ENCODE data around the gene MFRP.

The MFRP gene

DNA sequence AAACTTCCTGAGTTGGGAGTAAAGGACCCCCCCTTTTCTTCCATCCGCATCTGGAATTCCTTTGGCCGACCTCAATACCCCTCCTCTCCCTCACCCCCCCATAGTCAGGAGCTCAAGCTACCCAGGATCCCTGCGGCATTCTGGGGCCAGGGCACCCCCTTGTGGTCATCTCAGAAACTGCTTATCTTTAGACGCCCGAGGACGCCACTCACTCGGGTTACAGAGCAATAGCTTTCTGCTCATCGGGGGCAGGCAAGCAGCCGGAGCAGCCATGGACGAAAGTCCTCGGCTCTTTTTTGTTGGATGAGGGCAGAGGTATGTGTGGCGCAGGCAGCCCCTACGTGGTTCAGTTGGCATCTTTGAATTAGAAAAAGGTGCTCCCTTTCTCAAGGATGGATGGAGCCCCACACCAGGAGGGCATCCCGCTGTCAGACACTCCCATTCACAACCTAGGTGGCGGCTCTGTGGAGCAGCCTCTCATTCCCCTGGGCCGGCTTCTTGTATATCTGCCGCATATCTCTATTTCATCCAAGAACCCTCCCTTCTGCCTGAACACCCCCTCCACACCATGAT, 8.1 kb downstream of the MFRP start:
- DNase-seq (ENCODE audit: low read depth, low spot score): no peak

DNA sequence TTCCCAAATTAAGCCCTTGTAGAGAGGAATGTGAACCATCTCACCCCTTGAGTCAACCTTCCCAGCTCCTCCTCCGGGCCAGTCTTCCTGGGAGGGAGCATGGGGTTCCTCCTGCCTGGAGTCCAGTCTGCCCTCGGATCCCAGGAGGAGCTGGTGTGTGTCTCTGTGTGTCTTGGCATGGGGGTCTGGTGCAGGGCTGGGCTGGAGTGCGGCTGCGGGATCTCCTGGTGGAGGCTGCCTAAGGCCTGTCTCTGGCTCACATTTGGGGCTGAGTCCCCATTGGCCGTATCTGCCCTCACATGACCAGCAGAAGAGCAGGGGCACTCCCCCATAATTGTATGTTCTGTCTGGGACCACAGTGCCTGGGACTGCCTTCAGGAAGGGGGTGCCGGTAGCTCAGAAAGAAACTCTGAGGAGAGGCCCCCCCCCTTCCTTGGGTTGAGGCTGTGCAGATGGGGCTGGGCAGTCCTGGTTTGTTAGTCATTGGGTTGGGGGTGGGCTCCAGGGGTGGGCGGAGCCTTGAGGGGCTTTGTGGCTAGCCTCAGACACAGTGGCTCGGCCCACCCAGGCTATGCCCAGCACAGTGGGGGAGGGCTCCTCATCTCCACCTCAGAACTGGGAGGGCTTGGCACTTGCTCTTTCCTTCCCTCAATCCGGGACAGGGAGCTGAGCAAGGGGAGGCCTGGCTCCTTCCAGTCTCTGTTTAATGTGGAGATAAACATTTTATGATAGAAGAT, 8.8 kb downstream of the MFRP start:
- DNase-seq (ENCODE audit: low read depth, low spot score): no peak

- DNase-seq (ENCODE audit: low read depth, low spot score): no peak
Measured at GRCh38 chr11:119336744-119337469, 9.6 kb downstream of the MFRP start.

DNA sequence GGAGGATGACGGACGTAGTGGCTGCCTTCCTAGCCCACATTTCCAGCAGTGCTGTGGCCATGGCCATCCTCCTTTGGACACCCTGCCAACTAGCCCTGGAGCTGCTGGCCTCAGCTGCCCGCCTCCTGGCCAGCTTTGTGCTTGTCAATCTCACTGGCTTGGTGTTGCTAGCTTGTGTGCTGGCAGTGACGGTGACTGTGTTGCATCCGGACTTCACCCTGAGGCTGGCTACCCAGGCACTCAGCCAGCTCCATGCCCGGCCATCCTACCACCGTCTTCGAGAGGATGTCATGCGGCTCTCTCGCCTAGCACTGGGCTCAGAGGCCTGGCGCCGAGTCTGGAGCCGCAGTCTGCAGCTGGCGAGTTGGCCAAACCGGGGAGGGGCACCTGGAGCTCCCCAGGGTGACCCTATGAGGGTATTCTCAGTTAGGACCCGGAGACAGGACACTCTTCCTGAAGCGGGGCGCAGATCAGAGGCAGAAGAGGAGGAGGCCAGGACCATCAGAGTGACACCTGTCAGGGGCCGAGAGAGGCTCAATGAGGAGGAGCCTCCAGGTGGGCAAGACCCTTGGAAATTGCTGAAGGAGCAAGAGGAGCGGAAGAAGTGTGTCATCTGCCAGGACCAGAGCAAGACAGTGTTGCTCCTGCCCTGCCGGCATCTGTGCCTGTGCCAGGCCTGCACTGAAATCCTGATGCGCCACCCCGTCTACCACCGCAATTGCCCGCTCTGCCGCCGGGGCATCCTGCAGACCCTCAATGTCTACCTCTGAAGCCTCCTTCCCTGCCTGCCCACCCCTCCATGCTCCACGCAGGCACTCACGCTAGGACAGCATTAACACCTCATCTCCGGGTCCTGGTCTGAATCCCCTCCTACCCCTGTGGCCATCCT, 10.6 kb downstream of the MFRP start:
- DNase-seq (ENCODE audit: low read depth, low spot score): no peak

- DNase-seq (ENCODE audit: low read depth, low spot score): no peak
Measured at GRCh38 chr11:119335091-119335654, 11.3 kb downstream of the MFRP start.

GRCh38 chr11:119334174-119334930, 12.2 kb downstream of the MFRP start, which contains the start of gene RNF26:
RNF26 (plus strand) TSS chr11:119334527; CDS start chr11:119335123, 596 bp downstream.
- DNase-seq (ENCODE audit: low read depth, low spot score): peak; percentile 92

DNA sequence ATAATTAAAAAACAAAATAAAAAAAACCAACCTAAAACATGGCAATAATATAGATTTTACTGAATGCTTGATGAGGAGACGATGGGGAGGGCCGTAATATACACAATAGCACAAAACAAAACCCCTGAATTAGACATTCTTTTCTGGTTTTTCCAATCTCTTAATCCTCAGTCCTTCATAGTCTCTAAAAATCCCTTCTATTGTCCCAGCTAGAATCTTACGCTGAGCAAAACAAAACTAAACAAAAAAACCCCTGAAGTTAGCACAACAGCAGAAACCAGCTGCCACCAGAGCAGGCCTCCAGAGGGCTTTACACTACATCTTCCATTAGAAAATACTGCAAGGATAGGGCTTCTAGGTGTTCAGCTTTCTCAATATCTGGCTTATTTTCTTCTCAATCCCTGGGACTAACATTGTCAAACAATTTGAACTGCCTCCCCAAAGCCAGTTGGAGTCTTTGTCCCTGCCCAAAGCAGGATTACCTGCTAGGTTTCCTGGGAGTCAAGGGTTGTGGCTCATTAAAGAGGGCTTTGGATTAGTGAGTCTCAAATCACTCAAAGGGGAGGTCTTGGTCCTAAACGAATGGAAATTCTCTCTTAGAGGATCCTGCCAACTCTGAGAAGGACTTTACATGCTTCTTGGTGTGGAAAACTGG, 14.3 kb downstream of the MFRP start:
- DNase-seq (ENCODE audit: low read depth, low spot score): no peak

- DNase-seq (ENCODE audit: low read depth, low spot score): no peak
Measured at GRCh38 chr11:119330237-119330636, 16.3 kb downstream of the MFRP start.

DNA sequence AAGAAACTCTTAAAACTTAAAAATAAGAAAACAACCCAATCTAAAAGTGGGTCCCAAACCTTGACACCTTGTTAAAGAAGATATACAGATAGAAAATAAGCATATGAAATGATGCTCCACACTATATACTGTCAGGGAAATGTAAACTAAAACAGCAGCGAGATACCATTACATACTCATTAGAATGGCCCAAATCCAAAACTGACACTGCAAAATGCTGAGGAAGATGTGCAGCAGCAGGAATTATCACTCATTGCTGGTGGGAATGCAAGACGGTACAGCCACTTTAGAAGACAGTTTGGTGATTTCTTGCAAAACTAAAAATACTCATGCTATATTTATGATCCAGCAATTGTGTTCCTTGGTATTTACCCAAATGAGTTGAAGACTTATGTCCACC, 17.2 kb downstream of the MFRP start:
- DNase-seq (ENCODE audit: low read depth, low spot score): no peak

DNA sequence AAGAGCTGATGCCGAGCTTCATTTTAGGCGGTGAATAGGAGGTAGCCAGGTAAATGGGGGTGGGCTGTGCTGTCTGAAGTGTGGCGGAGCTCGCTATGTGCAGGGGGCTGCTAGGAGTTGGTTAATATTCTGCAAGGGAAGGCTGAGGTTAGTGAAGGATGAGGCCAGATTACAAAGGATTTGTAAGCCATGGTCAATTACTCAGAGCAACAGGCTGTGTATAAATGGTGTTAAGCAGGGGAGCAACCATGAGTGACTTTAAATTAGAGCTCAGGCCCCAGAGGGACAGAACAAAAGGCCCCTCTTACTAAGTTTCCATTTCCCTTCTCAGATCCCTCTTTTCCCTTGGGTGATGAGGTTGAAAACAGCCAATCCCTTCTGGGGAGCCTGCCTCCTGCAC, 22.3 kb downstream of the MFRP start:
- no peak for DNase-seq (ENCODE audit: low read depth, low spot score)

DNA sequence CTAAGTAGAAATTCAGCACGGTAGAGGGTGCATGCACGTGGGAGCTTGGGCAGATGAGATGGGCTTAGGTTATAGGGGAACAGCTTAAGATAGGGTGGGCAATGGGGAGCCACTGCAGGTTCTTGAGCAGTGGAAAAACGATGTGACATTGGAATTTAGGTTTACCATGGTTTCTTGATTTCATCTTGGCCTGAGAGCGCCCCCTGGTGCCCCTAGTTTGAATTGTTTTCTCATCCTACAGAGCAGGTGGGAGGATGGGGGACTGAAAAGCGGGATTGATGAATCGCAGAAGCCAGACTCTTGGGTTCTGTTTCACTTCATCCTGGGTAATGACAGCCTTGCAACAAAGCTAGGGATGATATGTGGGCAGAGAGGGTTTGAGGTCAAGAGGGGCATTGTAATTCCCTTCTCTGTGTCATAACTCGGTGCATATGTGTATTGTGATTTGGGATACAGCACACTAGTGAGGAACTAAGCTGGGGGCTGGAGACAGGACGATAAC, 22.9 kb downstream of the MFRP start:
- DNase-seq (ENCODE audit: low read depth, low spot score): peak; percentile 73

GRCh38 chr11:119322921-119323531, 23.5 kb downstream of the MFRP start:
- DNase-seq (ENCODE audit: low read depth, low spot score): no peak

GRCh38 chr11:119322360-119322739, 24.2 kb downstream of the MFRP start:
- DNase-seq (ENCODE audit: low read depth, low spot score): no peak

- DNase-seq (ENCODE audit: low read depth, low spot score): no peak
Measured at GRCh38 chr11:119320776-119321524, 25.6 kb downstream of the MFRP start.

- no peak for DNase-seq (ENCODE audit: low read depth, low spot score)
Measured at GRCh38 chr11:119320240-119320775, 26.2 kb downstream of the MFRP start.

DNA sequence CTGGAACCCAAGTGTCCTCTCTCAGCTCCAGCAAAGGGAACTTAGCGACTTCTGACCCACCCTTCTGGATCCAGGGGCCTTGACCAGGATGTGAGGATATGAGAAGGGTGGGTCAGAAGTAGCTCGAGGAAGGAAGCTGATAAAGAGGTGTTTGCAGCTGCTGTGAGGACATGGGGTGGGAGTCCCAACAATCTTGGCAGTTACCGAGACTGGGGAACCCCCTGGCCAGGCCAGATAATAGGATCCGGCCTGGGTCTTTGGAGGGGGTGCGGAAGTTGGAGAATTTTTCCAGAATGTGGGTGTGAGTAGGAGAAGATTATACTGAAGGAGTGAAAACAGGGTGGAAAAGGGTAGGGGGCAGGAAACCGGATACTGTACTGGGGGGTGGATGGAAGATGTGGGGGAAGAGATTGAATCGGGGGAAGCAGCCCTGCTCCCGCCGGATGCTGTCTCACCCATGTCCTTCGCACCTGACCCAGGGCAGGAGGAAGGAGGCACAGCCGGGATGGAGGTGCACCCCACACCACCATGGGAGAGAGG, 26.7 kb downstream of the MFRP start:
- DNase-seq (ENCODE audit: low read depth, low spot score): no peak

DNA sequence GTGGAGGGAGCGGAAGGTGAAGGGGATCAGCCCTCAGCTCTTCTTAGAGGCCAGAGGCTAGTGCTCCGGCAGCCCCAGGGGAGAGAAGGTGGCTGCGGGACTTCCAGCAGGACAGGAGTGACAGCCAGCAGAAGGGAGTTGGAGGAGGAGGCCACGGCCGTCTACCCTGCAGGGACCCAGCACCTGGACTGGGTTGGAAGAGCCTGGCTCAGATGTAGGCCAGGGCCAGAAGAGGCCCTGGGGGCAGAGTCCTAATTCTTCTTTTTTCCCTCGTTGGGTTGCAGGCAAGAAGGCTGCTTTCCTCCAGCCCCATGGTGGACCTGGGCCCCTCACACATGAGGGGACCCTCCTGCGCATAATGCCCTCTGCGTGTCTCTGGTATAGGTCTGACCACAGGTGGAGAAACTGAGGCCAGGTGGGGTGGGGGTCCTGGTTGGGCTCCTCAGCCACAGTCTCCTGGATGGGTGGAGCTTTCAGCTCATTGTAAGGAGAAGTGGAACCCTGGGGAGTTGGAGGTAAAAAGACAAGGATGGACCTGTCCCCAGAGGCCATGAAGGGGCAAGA, 27.3 kb downstream of the MFRP start:
- no peak for DNase-seq (ENCODE audit: low read depth, low spot score)

Data from activated CD4-positive, CD25-positive, alpha-beta regulatory T cell treated with anti-CD3 and anti-CD28 coated beads, Interleukin-2, amount 50 U/mL, for 16 hours (primary cell).